ENCODE results near the gene PAK1. TPM values are rescaled to one million over a fixed set of nuclear protein-coding genes. Genes with fewer than 3 reads are reported as not detected.
A peak's percentile ranks its signal among the peaks of the same experiment; 100 is the strongest.

Gene PAK1
- total and polyA plus RNA-seq, 2 donors (not counting 3 experiments of a cell fraction or from before 2014, with no cell fraction given): 5.6 to 12.9 TPM

DNA sequence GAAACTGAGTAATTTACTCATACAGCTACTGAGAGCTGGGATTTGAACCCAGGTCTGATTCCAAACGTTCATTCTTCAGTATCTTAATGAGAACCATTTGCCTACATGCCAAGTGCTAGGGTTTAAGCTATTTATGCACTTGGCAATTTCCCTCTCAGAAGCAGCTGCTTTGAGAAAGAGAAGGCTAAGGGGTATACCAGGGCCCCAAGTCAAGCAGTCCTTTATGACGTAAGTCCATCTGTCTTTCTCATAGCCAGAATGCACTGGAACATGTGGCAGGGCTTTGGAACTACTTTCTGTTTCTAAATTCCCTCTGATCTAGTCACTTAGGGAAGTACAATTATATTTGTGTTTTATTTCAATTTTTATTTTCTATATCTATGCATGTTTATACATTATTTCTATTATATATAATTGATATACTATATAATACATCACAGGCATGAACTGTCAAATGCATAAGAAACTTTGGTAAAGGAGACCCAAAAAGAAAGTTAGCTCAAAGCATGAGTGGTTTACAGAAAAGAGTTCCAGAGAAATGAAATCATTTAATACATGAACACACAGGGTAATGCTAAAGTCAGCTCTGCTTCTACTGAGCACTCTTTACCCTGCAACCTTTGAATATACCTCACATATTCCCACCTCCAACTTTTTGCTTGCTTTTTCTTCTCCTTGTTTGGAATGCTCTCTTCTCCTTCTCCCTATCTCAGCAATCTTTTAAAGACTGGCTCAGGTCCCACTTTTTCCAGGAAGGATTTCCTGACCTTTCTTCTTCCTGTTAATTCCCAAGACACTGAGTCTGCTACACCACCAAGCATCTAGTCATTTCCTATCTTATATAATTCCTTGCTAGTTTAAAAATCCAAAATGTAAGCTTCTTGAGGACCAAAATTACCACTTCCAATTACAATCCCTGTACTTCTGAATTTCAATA lies 91.9 kb downstream of the PAK1 start:
- Histone ChIP-seq H4K20me1 (replicated peaks; ENCODE audit: control insufficient read depth, extremely low read depth, insufficient read depth, low read length) (no peaks in the 10 kb centered on the region), H3K9me1 (replicated peaks; ENCODE audit: control insufficient read depth, extremely low read depth, insufficient read depth, low read length) (no peaks in the 10 kb centered on the region), H3K9ac (replicated peaks; ENCODE audit: extremely low read depth, insufficient read depth, low read length) (no peak overlapping the region), H3K4me2 (ENCODE audit: insufficient read depth, low read length) (no peak overlapping the region), H3K36me3 (ENCODE audit: control insufficient read depth in 2 of 2, extremely low read depth in 1 of 2, insufficient read depth in 2 of 2, low read length in 2 of 2) (no peaks in the 10 kb centered on the region), H3K79me2 (ENCODE audit: control insufficient read depth, insufficient read depth, low read length) (no peaks in the 10 kb centered on the region), H3K27me3 (ENCODE audit: control insufficient read depth in 2 of 2, insufficient read depth in 2 of 2, low read length in 2 of 2) (no peaks in the 10 kb centered on the region), H2AFZ (ENCODE audit: low read depth, low read length) (no peak overlapping the region), H3K4me1 (ENCODE audit: control insufficient read depth, extremely low read depth, insufficient read depth, low read length) (peaks cover 18% of the 10 kb centered on the region), H3K27ac (ENCODE audit: insufficient read depth, low read depth, low read length) (no peak overlapping the region), H3K4me3 (replicated peaks in 1 of 3; ENCODE audit: insufficient read depth in 1 of 3, low read depth in 1 of 3, low read length in 3 of 3) (no peak overlapping the region), H3K9me3 (replicated peaks; ENCODE audit: control insufficient read depth, insufficient read depth, low read length) (no peaks in the 10 kb centered on the region)
- DNase-seq (ENCODE audit: low read depth, low spot score) (peak; percentile 23), FAIRE-seq (peak; percentile 35)
- TF ChIP-seq, protein P1, sequence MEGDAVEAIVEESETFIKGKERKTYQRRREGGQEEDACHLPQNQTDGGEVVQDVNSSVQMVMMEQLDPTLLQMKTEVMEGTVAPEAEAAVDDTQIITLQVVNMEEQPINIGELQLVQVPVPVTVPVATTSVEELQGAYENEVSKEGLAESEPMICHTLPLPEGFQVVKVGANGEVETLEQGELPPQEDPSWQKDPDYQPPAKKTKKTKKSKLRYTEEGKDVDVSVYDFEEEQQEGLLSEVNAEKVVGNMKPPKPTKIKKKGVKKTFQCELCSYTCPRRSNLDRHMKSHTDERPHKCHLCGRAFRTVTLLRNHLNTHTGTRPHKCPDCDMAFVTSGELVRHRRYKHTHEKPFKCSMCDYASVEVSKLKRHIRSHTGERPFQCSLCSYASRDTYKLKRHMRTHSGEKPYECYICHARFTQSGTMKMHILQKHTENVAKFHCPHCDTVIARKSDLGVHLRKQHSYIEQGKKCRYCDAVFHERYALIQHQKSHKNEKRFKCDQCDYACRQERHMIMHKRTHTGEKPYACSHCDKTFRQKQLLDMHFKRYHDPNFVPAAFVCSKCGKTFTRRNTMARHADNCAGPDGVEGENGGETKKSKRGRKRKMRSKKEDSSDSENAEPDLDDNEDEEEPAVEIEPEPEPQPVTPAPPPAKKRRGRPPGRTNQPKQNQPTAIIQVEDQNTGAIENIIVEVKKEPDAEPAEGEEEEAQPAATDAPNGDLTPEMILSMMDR (IDR thresholded peaks at IDR 0.05; ENCODE audit: extremely low read depth in 1 of 2, insufficient read depth in 1 of 2, low read depth in 1 of 2, low read length in 2 of 2): no peak
- no peak for TF ChIP-seq POLR2A (IDR thresholded peaks at IDR 0.05; ENCODE audit: low read depth, low read length)
- TF ChIP-seq, protein P2, sequence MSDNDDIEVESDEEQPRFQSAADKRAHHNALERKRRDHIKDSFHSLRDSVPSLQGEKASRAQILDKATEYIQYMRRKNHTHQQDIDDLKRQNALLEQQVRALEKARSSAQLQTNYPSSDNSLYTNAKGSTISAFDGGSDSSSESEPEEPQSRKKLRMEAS (IDR thresholded peaks at IDR 0.05; ENCODE audit: insufficient read depth, insufficient read length): no peak
- peak; percentile 54 for TF ChIP-seq FOS (IDR thresholded peaks at IDR 0.05; ENCODE audit: borderline replicate concordance, insufficient read depth, low read length)
- TF ChIP-seq MYC (IDR thresholded peaks at IDR 0.05; ENCODE audit: low read depth, low read length): no peak
- no peak for TF ChIP-seq JUN (IDR thresholded peaks at IDR 0.05; ENCODE audit: borderline replicate concordance, insufficient read depth, insufficient read length, low read depth)
- peak; percentile 91 for TF ChIP-seq GATA2 (IDR thresholded peaks at IDR 0.05; ENCODE audit: insufficient read depth, insufficient read length, low read depth, low read length)
- TF ChIP-seq POLR2AphosphoS5 (IDR thresholded peaks at IDR 0.05; ENCODE audit: insufficient read depth, low read depth, low read length): peak; percentile 50
- no TSS peak for BruUV-seq (replicated peaks)
- intact Hi-C loops (cut with micrococcal nuclease) (no loop called here), dilution Hi-C loops (cut with MboI; ENCODE audit: extremely low pct_ligation_motif_present, low sequenced_read_pairs) (no loop called here)
- POLR2A ChIA-PET: no interaction called here
- CTCF ChIA-PET: interaction anchor here (0.7 to 1.4 kb wide), 5 partner anchors 12 to 188 kb away, joined by 3 to 4 read pairs (median 3); no protein-coding TSS in a partner anchor

Data from endothelial cell of umbilical vein (primary cell).